GM21786 (cell line): Measurements from ENCODE around the gene ANO2.

Experiments
- ATAC-seq: cut with Tn5 transposase; IDR thresholded peaks from one replicate; pipeline ENCODE4 v1.9.1; 2021; ENCODE audit not compliant: unreplicated experiment

The ANO2 gene

GRCh38 chr12:5964913-5965900 lies 20.1 kb upstream of the ANO2 start:
- no peak for ATAC-seq

- no peak for ATAC-seq
Measured at GRCh38 chr12:5963515-5963914, 18.5 kb upstream of the ANO2 start.

DNA sequence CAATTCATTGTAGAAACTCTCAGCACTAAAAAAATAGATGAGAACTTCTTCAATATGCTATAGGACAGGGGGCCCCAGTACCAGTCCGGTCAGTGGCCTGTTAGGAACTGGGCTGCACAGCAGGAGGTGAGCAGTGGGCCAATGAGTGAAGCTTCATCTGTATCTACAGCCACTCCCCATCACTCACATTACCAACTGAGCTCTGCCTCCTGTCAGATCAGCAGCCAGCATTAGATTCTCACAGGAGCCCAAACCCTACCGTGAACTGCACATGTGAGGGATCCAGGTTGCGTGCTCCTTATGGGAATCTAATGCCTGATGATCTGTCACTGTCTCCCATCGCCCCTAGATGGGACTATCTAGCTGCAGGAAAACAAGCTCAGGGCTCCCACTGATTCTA lies 15.7 kb upstream of the ANO2 start:
- ATAC-seq = no peak

GRCh38 chr12:5956987-5957386 lies 11.9 kb upstream of the ANO2 start:
- no peak for ATAC-seq

- ATAC-seq = no peak
Measured at GRCh38 chr12:5954661-5955060, 9.6 kb upstream of the ANO2 start.

- ATAC-seq = no peak
Measured at GRCh38 chr12:5953835-5954586, 9.0 kb upstream of the ANO2 start.

- no peak for ATAC-seq
Measured at GRCh38 chr12:5952031-5952430, 7.0 kb upstream of the ANO2 start.

GRCh38 chr12:5948696-5949095 lies 3.6 kb upstream of the ANO2 start:
- ATAC-seq = no peak

GRCh38 chr12:5947006-5947405 lies 1.9 kb upstream of the ANO2 start:
- ATAC-seq = no peak

- ATAC-seq = no peak
Measured at GRCh38 chr12:5946388-5946787, 1.3 kb upstream of the ANO2 start.

GRCh38 chr12:5944688-5945070 lies 380 bp downstream of the ANO2 start:
- ATAC-seq = no peak

DNA sequence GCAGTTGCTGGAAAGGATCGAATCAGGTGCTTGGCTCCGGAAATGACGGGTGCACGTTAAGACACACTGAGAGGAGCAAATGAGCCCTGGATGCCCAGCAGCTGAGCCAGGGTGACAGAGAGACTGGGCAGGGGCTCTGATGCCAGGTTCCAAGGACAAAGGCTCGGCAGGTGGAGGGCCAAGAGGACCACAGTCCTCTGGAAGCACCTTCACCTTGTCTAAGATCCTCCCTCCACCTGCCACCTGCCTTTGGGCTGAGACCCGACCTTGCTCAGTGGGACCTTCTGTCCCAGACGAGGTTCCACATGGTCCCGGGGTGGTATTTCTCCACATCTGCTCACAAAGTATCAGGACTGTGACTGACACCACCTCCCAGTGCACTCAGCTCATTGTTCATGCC lies 1.0 kb downstream of the ANO2 start:
- ATAC-seq = no peak

DNA sequence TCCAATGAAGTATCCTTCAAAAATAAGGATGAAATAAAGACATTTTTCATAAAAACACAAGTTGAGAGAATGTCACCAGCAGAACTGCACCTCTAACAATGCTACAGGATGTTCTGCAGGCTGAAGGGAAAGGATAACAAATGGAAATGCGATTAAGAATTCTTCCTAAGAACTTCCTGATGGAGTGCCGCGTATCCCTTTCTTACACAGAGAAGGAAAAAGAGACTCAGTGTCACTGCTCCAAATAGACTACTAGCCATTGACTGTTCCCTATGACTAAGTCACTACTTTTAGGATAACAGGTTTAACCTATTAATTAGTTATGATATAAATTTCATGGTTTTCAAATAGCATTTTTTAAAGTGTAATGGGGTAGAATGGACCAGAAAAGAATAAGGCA lies 3.2 kb downstream of the ANO2 start:
- no peak for ATAC-seq

DNA sequence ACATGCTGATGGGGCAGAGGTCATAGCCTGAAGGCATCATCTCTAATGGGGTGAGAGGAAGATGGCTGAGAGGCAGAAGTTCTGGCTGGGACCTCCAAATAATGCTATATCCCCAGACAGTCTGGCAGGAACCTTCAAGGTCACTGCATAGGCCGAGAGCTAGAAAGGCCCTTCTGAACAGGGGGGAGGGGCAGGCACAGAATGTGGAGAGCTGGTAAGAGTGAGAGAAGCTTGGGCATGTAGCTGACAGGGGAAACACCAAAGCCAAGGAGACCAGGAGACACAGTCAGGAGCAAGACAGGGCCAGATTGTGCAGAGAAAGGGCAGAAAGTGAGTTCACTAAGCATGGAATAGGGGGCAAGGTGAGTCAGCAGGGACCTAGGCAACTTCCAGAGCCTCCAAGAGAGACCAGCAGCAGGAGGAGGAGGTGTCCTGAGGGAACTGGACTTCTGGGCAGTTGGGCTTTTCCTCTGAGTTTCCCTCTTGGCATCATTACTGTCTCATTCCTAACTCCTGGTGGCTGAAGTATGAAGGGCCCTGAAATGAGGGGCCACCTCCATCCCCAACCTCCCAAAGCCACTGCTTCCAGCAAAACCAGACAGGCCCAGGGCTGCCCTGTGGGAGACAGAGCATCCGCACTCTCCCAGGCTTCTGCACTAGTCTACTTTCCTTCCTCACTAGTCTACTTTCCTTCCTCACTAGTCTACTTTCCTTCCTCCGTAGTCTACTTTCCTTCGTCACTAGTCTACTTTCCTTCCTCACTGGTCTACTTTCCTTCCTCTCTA lies 17.1 kb downstream of the ANO2 start:
- ATAC-seq = no peak

DNA sequence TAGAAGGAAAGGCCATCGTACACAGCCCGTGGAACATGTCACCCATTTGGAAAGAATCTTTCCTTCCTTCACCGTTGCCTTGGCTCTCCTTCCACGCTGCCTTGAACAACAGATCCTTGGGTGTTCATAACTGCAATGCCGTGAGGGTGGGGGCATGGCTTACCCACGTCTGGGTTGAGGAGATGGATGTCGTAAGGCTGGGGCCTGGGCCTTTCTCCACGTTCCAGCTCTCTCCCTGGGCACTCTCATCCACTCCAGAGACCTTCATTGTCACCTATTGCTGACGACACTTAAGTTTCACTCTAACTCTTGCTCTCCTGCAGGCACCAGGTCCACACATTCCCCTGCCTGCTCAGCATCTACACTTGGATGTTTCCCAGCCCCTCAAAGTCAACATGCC lies 19.4 kb downstream of the ANO2 start:
- no peak for ATAC-seq

- no peak for ATAC-seq
Measured at GRCh38 chr12:5924342-5924741, 20.7 kb downstream of the ANO2 start.

DNA sequence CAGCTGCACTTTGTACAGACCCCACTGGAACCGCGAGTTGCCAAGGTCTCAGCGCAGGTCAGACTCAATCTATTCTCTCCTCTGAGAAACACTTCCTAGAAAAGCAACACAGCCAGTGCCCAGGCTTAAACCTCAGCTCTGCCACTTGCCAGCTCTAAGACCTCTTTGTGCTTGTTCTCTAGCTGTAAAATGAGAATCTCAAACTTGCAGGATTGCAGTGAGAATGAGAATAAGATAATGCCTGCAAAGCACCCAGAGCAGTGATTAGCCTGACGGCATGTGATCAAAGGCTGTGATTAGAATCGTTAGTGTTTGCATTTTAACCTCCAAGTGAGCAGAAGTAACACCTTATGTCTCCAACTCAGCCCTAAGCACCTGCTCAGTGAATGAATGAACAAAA lies 21.3 kb downstream of the ANO2 start:
- ATAC-seq = no peak

- ATAC-seq = no peak
Measured at GRCh38 chr12:5923043-5923605, 21.9 kb downstream of the ANO2 start.

DNA sequence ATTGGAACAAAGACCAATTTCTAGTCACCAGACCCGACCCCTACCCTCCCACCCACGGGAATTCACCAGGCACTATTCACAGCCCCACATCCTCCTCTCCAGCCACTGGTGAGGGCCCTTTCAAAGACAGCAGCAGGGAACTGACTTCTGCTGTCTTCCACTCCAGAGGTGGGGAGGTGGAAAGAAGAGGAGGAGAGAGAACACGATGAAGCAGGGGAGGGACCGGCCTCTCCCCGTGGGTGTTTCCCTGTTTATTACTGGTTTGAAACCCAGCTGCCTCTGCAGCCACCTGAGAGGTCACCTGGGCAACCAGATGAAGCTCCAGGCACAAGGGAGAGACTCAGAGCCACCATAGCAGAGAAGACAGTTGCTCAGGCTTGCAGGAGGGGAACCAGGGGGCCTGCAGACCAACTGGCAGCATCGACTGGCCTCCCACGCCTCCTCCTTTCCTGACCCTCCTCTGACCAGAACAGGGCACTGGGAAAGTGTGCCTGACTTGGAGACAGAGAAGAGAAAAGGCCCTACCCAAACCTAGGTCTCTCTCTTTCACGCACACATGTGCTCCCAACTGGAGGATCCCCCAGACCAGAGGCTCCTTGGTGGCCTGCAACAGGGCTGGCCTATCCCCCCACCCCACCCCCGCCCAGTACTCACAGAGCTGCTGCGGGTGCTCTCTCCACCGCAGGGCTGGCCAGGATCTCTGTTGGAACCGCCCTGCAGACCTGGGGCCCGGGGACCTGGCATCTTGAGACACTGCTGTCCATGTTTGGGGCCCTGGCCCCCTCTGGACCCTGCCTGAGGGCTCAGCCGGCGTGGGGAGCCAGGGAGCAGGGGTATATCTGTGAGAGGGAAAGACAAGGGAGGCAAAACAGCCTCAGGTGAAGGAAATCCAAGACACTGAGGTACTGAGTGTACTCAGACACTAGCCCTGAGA lies 22.8 kb downstream of the ANO2 start:
- ATAC-seq = no peak
